ENCODE measurements around the gene P2RY2. TPM values are rescaled to one million over a fixed set of nuclear protein-coding genes. Genes with fewer than 3 reads are reported as not detected.
"Not testable (repeated sequence)": the region's sequence is repeated elsewhere in the genome, so short reads cannot be mapped to it uniquely, and the experiment has no call there.

The P2RY2 gene
- total RNA-seq, 1 donor from 2014 or later, result not detected

DNA sequence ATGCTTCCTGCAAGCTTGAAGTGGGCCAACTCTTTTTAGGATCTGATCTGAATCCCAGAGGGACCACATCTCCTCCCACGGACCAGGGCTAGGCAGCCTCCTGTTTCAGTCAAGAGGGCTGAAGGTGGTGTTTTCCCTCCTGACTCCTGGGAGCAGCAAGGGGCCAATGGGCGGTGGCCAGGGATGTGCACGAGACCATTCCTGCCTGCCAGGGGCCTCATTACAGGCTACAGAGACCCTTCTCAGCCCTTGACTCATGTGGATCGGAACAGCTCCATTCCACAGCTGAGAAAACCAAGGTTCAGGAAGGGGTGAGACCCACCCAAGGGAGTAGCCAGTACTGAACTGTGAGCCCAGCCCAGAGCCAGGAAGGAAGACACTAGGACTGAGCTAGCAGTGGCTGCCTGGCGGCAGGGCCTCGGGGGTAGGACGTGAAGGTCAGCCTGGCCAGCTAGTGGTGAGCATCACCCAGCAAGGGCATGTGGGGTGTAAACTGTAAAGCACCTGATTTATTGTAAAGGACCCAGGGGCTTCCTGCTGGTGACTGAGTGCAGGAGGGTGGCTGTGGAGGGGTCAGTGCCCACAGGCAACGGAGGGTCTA lies 50.7 kb downstream of the P2RY2 start:
- TF ChIP-seq, protein P1, sequence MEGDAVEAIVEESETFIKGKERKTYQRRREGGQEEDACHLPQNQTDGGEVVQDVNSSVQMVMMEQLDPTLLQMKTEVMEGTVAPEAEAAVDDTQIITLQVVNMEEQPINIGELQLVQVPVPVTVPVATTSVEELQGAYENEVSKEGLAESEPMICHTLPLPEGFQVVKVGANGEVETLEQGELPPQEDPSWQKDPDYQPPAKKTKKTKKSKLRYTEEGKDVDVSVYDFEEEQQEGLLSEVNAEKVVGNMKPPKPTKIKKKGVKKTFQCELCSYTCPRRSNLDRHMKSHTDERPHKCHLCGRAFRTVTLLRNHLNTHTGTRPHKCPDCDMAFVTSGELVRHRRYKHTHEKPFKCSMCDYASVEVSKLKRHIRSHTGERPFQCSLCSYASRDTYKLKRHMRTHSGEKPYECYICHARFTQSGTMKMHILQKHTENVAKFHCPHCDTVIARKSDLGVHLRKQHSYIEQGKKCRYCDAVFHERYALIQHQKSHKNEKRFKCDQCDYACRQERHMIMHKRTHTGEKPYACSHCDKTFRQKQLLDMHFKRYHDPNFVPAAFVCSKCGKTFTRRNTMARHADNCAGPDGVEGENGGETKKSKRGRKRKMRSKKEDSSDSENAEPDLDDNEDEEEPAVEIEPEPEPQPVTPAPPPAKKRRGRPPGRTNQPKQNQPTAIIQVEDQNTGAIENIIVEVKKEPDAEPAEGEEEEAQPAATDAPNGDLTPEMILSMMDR (IDR thresholded peaks at IDR 0.05), result no peak
- Mint-ChIP-seq H3K36me3 (ENCODE audit: unreplicated experiment) (no peaks in the 10 kb centered on the region), H3K9me3 (ENCODE audit: unreplicated experiment) (no peaks in the 10 kb centered on the region), H3K27ac (ENCODE audit: unreplicated experiment) (no peak overlapping the region), H3K27me3 (ENCODE audit: unreplicated experiment) (peaks cover 13% of the 10 kb centered on the region), H3K4me3 (ENCODE audit: unreplicated experiment) (no peak overlapping the region), H3K4me1 (ENCODE audit: unreplicated experiment) (peaks cover 11% of the 10 kb centered on the region)
- peak; percentile 69 for DNase-seq (ENCODE audit: extremely low spot score, unreplicated experiment)

DNA sequence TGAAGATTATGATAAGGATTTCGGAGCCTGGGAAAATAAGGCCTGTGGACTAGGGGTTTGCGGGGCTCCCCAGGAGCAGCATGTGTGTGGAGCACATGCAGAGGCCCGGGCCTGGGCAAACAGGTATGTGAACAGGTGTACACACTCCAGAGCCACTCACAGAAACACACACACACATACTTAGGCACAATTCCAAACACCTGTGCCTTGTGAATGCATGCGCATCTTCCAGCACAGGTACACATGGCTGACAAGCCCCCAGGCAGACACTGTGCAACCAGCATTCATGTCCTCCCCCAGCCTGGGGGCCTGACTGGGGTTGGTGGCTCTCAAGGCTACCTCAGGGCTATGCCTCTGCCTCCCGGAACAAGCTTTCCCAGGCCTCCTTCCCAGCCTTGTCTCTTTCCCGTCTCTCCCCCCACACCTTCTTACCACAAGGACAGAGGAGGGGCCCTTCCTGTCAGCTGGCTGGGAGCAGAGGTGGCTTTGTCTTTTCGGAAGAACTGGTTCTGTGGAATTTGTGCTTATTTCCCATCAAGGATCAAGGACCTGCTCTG lies 51.5 kb downstream of the P2RY2 start:
- TF ChIP-seq, protein P1 (IDR thresholded peaks at IDR 0.05), result no peak
- DNase-seq (ENCODE audit: extremely low spot score, unreplicated experiment), result no peak
- Mint-ChIP-seq H3K4me3 (ENCODE audit: unreplicated experiment) (no peak overlapping the region), H3K9me3 (ENCODE audit: unreplicated experiment) (no peaks in the 10 kb centered on the region), H3K36me3 (ENCODE audit: unreplicated experiment) (no peaks in the 10 kb centered on the region), H3K27ac (ENCODE audit: unreplicated experiment) (no peak overlapping the region), H3K4me1 (ENCODE audit: unreplicated experiment) (peaks cover 11% of the 10 kb centered on the region), H3K27me3 (ENCODE audit: unreplicated experiment) (peaks cover 12% of the 10 kb centered on the region)

DNA sequence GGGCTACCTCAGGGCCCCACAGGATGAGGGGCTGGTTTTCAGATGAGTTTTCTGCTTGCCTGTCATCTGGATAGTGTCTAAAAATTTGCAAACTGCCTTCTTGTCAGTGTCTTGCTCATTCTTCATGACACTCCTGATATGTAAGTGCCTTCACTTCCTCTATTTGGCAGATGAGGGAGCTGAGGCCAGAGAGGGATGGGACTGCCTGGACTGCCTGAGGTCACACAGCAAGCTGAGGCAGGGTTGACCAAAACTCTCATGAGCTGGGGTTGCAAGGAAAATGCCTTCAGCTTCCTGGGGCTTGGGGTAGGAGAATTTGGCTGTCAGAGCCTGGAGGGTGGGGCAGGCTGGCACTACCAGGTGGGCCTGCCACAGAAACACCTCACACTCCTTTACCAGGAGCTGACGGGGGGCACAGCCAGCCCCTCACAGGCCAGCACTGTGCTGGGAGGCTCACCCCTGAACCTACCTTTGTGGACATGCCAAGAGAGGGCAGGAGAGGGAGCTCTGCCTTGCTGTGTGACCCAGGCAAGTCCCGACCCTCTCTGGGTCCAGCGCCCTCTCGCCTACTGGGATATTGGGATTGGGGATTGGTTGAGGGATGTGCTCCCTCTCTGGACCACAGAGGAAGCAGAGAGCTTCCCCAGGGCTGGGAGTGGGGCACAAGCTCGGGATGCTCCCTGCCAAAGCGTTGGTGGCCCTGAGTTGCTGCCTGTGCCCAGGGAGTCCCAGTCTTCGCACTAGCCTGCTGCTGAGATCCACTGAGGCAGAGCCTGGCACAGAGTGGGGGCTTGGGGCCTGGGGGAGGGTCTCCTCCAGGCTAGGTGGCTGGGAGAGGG lies 52.2 kb downstream of the P2RY2 start:
- H3K36me3 Mint-ChIP-seq (ENCODE audit: unreplicated experiment), result no peaks in the 10 kb centered on the region
- no peaks in the 10 kb centered on the region for H3K9me3 Mint-ChIP-seq (ENCODE audit: unreplicated experiment)
- H3K27ac Mint-ChIP-seq (ENCODE audit: unreplicated experiment), result no peak overlapping the region
- peaks cover 8% of the 10 kb centered on the region for H3K27me3 Mint-ChIP-seq (ENCODE audit: unreplicated experiment)
- TF ChIP-seq, protein P1 (IDR thresholded peaks at IDR 0.05), result no peak
- H3K4me3 Mint-ChIP-seq (ENCODE audit: unreplicated experiment), result no peak overlapping the region
- DNase-seq (ENCODE audit: extremely low spot score, unreplicated experiment), result peak; percentile 67
- H3K4me1 Mint-ChIP-seq (ENCODE audit: unreplicated experiment), result peaks cover 11% of the 10 kb centered on the region

DNA sequence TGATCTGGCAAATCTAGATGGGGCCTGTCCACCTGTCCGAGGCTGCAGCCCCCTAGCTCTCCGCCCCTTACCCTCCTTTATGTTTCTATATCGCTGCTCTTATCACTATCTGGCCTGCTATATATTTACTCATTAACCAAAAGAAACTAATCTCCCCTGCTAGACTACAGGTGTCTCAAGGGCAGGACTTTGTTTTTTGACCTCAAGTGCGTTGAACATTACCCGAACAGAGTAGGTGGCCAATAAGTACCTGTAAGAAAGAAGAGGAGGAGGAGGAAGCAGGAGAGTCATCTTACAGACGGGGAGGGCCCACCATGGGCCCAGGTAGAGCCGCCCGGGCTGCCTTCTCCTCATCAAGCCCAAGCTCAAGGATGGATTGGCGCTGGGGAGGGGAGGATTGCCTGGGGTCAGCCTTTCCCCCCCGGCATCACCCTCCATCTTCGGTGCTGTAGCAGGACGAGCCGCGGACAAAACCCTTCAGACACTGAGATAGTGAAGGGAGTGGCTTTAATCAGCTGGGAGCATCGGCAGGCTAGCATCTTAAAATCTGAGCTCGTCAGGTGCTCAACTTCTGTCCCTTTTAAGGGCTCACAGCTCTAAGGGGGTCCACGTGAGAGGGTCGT lies 52.9 kb downstream of the P2RY2 start:
- Mint-ChIP-seq H3K36me3 (ENCODE audit: unreplicated experiment) (no peaks in the 10 kb centered on the region), H3K27ac (ENCODE audit: unreplicated experiment) (no peak overlapping the region), H3K4me1 (ENCODE audit: unreplicated experiment) (peaks cover 11% of the 10 kb centered on the region), H3K4me3 (ENCODE audit: unreplicated experiment) (no peak overlapping the region), H3K27me3 (ENCODE audit: unreplicated experiment) (peaks cover 3% of the 10 kb centered on the region), H3K9me3 (ENCODE audit: unreplicated experiment) (no peaks in the 10 kb centered on the region)
- DNase-seq (ENCODE audit: extremely low spot score, unreplicated experiment), result no peak
- TF ChIP-seq, protein P1 (IDR thresholded peaks at IDR 0.05), result no peak

DNA sequence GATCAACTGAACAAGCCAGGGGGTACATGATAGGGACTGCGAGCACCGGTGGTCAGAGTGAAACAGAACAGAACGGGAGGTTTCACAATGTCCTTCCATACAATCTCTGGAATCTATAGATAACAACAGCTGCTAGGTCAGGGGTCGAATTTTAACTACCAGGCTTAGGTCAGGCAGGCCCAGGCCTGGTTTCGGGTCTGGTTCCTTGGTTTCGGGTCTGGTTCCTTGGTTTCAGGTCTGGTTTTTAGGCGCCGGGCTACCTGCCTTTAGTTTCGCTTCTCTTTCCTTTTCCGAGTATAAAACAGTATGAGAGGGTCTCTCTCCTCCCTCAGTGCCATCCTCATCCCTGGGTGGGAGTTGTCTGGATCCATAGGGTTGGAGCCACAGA lies 53.4 kb downstream of the P2RY2 start:
- not testable (repeated sequence) for H3K4me3 Mint-ChIP-seq (ENCODE audit: unreplicated experiment); H3K9me3 Mint-ChIP-seq (ENCODE audit: unreplicated experiment); DNase-seq (ENCODE audit: extremely low spot score, unreplicated experiment)

More for the DNA sequence above, 53.4 kb downstream of the P2RY2 start:
- not testable (repeated sequence) for H3K27me3 Mint-ChIP-seq (ENCODE audit: unreplicated experiment); H3K36me3 Mint-ChIP-seq (ENCODE audit: unreplicated experiment)
- Mint-ChIP-seq H3K27ac (ENCODE audit: unreplicated experiment) (peak overlapping the region; percentile 29), H3K4me1 (ENCODE audit: unreplicated experiment) (peaks cover 11% of the 10 kb centered on the region)

Data from osteocyte (in vitro differentiated cells).